HG03108 (cell line): ENCODE data around the gene SLC4A1.
"Not testable (repeated sequence)": the region's sequence is repeated elsewhere in the genome, so short reads cannot be mapped to it uniquely, and the experiment has no call there.

ENCODE experiments used
- ATAC-seq: cut with Tn5 transposase; IDR thresholded peaks from one replicate; pipeline ENCODE4 v1.9.1; 2021; ENCODE audit warnings: moderate library complexity; ENCODE audit not compliant: unreplicated experiment

The SLC4A1 gene

DNA sequence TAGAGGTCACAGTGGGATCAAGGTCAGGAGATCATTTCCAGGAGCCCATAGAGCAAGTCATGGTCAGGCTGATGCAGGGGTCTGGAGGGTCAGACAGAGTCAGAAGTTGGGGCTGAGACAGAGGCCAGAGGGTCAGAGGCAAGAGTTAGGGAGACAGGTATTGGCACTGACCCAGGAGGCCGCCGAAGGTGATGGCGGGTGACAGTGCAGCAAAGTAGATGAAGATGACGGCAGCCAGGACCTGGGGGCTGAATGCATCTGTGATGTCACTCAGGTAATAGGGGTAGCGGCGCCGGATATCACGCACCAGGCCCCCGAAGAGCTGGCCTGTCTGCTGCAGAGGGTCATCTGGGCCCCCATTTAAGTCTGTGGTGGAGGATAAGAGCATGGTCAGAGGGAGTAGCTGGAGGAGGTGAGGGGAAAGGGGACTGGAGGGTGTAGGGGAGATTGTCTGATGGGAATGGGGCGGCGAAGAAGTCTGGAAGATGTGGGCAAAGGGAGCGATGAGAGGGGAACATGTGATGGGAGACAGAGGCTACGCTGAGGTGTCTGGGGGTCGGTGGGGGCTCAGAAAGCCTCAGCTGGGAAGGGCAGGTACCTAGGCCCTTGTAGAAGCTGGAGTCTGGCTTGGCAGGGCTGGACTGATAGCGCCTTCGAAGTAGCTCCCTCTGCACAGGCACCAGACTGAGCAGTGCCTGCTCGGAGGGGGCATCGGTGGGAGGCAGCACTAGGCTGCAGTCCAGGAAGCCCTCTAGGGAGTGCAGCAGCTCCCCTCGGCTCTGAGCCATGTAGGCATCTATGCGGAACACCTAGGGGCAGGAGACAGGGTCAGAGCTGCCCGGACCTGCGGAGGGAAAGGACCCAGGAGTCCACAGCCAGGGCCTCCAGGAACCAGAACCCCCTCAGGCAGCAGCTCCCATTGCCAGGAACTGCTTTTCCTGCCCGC is 9.8 kb downstream of the SLC4A1 start:
- ATAC-seq, result no peak

GRCh38 chr17:44256671-44257070 is 11.3 kb downstream of the SLC4A1 start:
- no peak for ATAC-seq

GRCh38 chr17:44255915-44256314 is 12.0 kb downstream of the SLC4A1 start:
- no peak for ATAC-seq

GRCh38 chr17:44254361-44255095 is 13.4 kb downstream of the SLC4A1 start:
- no peak for ATAC-seq

- no peak for ATAC-seq
Observed at GRCh38 chr17:44253006-44253405, 14.9 kb downstream of the SLC4A1 start.

GRCh38 chr17:44251062-44251461 is 16.9 kb downstream of the SLC4A1 start:
- ATAC-seq, result no peak

GRCh38 chr17:44249501-44250246 is 18.3 kb downstream of the SLC4A1 start:
- no peak for ATAC-seq

DNA sequence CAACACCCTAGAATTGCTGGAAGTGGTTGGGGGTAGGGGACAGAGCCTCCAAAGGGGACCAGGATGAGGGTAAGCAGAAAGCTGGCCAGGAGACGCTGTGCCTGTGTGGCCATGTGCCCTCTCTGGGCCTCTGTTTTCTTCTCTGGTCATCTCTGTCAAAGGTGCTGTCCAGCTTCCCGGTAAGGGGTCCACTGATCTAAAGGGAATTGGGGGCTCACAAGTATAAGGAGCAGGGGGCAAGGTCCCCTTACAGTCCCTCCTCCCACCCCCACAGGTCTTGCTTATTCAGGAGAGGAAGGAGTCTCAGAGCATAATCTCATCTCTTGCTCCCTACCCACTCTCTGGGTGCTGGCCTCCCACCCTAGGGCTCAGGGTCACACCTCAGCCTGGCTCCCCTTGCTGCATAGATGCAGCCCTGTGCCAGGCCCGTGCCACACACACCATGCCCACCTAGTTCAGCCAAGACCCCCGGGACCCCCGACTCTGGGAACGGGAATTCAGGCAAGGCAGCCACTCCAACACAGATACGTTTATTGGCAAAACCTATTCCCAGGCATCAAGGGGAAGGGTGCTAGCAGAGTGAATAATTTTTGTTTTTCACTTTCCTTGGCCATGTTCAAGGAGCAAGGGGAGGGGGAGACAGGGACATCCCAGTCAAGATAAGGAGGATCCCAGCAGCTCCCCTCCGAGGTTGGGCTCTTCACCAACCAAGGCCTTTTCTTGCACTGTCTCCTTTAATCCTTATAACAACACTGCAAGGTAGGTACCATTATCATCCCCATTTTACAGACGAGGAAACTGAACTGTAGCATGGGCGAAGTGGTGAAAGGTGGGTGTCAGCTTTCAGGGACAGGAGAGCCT is 19.8 kb downstream of the SLC4A1 start:
- no peak for ATAC-seq

- no peak for ATAC-seq
Observed at GRCh38 chr17:44247440-44247841, 20.5 kb downstream of the SLC4A1 start.

DNA sequence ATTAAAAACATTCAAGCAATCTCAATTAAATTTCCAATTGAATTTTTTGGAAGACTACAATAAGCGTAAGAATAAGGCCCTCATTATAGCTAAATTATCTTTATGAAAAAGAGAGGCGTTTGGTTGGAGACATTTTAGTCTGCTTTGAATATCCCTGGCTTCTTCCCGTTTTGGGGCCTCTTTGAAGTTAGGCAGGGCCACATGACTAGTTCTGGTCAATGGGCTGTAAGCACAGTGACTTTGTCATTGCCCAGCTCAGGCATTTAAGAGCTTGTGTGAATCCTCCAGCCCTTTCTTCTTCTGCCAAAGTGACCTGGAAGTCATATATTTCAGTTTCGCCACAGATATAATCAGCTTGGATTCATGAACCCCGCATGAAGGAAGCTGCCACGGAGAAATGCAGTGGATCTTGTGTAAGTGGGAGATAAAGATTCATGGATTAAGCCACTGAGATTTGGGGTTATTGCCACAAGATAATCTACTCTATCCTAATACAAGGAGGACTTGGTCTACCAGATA is 26.8 kb downstream of the SLC4A1 start:
- ATAC-seq, result no peak

DNA sequence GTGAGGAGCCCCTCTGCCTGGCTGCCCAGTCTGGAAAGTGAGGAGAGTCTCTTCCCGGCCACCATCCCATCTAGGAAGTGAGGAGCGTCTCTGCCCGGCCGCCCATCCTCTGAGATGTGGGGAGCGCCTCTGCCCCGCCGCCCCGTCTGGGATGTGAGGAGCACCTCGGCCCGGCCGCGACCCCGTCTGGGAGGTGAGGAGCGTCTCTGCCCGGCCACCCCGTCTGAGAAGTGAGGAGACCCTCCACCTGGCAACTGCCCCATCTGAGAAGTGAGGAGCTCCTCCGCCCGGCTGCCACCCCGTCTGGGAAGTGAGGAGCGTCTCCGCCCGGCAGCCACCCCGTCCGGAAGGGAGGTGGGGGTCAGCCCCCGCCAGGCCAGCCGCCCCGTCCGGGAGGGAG is 30.0 kb downstream of the SLC4A1 start:
- ATAC-seq, result not testable (repeated sequence)

- no peak for ATAC-seq
Observed at GRCh38 chr17:44236444-44236991, 31.4 kb downstream of the SLC4A1 start.

DNA sequence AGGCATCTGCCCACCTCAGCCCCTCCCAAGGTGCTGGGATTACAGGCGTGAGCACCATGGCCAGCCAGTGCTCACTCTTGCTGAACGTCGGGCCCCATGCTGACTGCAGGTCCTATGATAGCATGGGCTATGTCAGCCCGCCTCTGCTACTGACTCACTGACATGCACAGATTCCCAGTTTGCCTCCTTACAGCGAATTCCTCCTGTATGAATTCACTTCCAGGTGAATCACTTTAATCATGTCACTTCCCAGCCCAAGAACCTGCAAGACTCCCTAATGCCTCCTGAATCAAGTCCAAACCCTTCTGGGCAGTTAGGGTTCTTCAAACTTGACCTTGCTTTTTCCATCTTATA is 32.4 kb downstream of the SLC4A1 start:
- no peak for ATAC-seq

DNA sequence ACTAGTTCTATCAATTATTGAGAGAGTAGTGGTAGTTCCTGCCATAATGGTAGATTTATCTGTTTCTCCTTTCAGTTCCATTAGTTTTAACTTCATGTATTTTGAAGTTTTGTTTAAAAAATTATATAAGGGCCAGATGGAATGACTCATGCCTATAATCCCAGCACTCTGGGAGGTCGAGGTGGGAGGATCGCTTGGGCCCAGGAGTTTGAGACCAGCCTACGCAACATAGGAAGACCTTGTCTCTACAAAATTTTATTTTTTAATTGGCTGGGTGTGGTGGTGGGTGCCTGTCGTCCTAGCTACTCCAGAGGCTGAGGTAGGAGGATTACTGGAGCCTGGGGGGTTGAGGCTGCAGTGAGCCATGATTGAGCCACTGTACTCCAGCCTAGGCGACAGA is 34.4 kb downstream of the SLC4A1 start:
- ATAC-seq, result no peak

DNA sequence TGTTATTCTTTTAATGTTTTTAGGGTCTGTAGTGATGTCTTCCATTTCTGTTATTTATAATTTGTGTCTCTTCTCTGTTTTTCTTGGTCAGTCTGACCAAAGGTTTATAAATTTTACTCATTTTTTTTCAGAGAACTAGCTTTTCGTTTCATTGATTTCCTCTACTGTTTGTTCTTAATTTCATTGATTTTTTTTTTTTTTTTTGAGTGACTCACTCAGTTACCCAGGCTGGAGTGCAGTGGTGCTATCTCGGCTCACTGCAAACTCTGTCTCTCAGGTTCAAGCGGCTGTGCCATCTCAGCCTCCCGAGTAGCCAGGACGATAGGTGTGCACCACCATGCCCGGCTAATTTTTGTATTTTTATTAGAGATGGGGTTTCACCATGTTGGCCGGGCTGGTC is 35.9 kb downstream of the SLC4A1 start:
- ATAC-seq, result no peak

DNA sequence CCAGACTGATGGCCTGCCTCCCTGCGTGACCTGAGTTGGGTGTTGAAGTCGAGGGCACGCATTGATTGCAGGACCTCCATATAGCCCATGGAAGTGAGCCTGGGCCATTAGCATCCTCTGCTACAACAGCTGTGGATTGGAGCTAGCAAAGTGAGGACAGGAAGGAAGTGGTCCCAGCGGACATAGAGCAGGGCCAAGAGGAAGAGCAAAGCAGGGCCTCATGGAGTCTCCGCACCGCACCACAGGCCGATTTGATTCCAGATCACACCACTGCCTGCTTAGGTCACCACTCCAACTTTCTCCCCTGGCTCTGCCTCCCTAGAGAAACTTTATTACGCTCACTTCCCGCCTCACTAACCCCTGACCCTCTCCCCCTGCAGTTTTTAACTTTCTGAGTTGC is 37.8 kb downstream of the SLC4A1 start:
- no peak for ATAC-seq

GRCh38 chr17:44229090-44229489 is 38.8 kb downstream of the SLC4A1 start:
- no peak for ATAC-seq

- no peak for ATAC-seq
Observed at GRCh38 chr17:44223541-44224071, 44.3 kb downstream of the SLC4A1 start.

- ATAC-seq, result no peak
Observed at GRCh38 chr17:44222112-44222869, 45.6 kb downstream of the SLC4A1 start.
